ENCODE data around the gene MEGF8. TPM values are rescaled to one million over a fixed set of nuclear protein-coding genes. Genes with fewer than 3 reads are reported as not detected.

The MEGF8 gene
- total and polyA plus RNA-seq, 12 donors = 7.2 to 51.9 (median 29.7) TPM

DNA sequence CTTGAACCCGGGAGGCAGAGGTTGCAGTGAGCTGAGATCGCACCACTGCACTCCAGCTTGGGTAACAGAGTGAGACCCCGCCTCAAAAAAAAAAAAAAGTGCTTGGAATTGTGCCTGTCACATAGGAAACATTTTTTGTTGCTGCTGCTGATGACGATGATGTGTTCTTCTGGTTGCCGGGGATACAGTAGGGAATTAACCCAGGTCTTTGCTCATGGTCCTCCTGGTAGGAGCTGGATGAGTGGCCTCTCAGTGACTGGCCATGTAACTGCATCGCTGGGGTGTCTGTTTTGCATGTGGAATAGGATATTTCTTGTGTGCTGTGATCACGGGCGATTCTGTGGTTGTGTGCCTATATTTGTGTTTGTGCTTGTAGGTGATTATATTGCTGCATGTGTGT is 69.3 kb downstream of the MEGF8 start:
- H3K4me1 ChIP-seq (replicated peaks in 1 of 2) = peaks cover 6 to 17% of the 10 kb centered on the region in 2 donors
- H3K27ac ChIP-seq = no peak overlapping the region
- no peak overlapping the region for H3K4me3 ChIP-seq
- intact Hi-C loops (cut with DNase I) = no loop called here
- no peaks in the 10 kb centered on the region for H3K36me3 ChIP-seq (replicated peaks in 1 of 2)
- 82 to 87% (median 85%) methylated on average over 8 of the region's 8 CpGs for WGBS, 4 donors
- H3K27me3 ChIP-seq = peaks cover 4% of the 10 kb centered on the region
- TF ChIP-seq, protein P1, sequence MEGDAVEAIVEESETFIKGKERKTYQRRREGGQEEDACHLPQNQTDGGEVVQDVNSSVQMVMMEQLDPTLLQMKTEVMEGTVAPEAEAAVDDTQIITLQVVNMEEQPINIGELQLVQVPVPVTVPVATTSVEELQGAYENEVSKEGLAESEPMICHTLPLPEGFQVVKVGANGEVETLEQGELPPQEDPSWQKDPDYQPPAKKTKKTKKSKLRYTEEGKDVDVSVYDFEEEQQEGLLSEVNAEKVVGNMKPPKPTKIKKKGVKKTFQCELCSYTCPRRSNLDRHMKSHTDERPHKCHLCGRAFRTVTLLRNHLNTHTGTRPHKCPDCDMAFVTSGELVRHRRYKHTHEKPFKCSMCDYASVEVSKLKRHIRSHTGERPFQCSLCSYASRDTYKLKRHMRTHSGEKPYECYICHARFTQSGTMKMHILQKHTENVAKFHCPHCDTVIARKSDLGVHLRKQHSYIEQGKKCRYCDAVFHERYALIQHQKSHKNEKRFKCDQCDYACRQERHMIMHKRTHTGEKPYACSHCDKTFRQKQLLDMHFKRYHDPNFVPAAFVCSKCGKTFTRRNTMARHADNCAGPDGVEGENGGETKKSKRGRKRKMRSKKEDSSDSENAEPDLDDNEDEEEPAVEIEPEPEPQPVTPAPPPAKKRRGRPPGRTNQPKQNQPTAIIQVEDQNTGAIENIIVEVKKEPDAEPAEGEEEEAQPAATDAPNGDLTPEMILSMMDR (IDR thresholded peaks at IDR 0.05) = no peak
- H3K9me3 ChIP-seq (replicated peaks in 1 of 3) = no peaks in the 10 kb centered on the region
- DNase-seq = no peak

DNA sequence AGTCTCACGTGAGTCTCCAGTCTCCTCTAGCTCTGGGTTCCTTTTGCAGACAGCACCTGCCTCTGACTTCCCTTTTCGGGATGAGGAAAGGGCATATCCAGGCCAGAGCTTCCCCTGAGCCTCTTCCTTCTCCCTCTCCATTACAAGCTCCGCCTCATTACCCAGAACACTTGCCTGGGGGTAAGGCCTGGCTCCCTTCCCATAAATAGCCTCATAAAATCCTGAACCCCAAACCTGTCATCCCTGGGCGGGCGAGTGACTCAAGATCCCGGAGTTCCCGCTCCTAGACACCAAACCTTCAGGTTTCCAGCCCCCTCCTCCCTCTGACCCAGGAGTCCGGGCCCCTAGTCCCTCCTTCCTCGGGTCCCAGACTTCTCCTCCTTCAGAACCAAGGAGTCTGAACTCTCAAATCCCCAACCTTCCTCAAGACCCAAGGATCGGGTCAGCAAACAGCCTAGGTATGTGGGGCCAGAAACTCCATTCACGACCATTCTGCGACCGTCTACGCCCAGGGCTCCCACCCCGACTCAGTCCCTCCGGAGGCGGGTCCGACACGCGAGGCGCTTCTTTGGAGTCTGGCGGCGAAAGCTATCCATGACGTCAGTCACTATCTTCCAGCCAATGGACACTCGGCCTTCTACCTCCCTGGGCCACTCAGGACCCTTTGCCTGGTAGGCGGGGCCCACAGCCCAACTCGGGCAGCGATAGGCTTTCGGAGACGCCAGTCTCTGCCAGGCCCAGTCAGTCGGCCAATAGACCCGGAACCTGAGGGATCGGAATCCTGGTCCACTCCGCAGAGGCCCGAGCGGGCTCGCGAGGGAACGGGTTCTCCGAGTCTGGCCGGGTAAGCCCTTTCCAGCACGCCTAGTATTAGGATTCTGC is 71.2 kb downstream of the MEGF8 start:
- 5 to 21% (median 9%) methylated on average over 13 to 42 of the region's 42 CpGs for WGBS, 4 donors
- Histone ChIP-seq H3K9me3 (replicated peaks in 1 of 3) (no peaks in the 10 kb centered on the region), H3K36me3 (replicated peaks in 1 of 2) (no peaks in the 10 kb centered on the region), H3K27ac (peak overlapping the region in 4 of 5 donors; percentile 50 to 90 (median 65)), H3K4me1 (replicated peaks in 1 of 2) (peaks cover 6 to 24% of the 10 kb centered on the region in 2 donors), H3K27me3 (no peaks in the 10 kb centered on the region), H3K4me3 (peak overlapping the region in 2 of 4 donors; percentile 24 to 62)
- peak; percentile 24 to 81 for TF ChIP-seq POLR2A (IDR thresholded peaks at IDR 0.05)
- TF ChIP-seq, protein P1 (IDR thresholded peaks at IDR 0.05) = peak in 1 of 6 experiments; percentile 5
- intact Hi-C loops (cut with DNase I) = no loop called here
- DNase-seq = peak; percentile 98 to 100 (median 99)

DNA sequence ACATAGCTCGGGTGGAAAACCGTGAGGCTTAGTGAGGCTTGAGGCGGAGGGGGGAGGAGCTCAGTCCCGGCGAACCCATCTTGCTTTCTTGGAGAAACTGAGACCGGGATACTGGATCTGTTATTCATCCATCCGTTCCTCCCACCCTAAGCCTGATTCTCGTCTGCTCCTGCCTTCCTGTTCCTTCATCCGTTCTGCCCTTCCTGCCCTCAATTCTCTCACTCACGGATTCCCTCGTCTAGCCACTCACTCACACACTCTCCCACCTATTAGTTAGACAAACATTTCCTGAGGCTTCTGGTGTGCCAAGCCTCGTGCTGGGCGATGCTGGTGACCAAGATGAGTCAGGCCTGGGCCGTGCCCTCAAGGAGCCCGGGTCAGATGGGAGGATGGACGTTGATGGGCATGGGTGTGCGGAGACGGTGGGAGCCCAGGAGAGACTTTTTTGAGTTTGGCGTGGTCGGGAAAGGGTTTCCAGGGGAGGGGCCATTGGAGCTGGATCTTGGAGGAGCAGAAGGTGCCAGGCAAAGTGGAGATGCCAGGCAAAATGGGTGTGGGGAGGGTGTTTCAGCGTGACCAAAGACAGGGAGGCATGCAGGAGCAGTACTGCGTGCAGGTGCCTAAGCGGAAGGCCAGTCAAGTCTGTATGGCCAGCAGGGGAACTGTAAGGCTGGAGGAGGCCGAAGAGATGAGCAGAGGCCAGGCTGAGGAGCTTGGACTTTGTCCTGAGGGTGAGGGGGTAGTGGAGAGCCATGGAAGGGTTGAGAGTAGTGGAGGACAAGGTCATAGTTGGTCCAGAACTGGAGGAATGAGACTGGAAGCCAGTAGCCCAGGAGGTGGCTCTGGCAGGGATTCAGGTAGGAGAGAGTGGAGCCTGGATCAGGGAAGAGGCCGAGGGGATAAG is 72.1 kb downstream of the MEGF8 start:
- WGBS, 4 donors = 25 to 35% (median 30%) methylated on average over 20 to 25 of the region's 25 CpGs
- Histone ChIP-seq H3K36me3 (replicated peaks in 1 of 2) (no peaks in the 10 kb centered on the region), H3K4me1 (replicated peaks in 1 of 2) (peaks cover 6 to 30% of the 10 kb centered on the region in 2 donors), H3K27ac (peak overlapping the region in 4 of 5 donors; percentile 33 to 90 (median 65)), H3K4me3 (peak overlapping the region in 2 of 4 donors; percentile 24 to 62), H3K27me3 (no peaks in the 10 kb centered on the region), H3K9me3 (replicated peaks in 1 of 3) (no peaks in the 10 kb centered on the region)
- peak in 2 of 7 donors; percentile 38 to 42 for DNase-seq
- intact Hi-C loops (cut with DNase I) = no loop called here
- no peak for TF ChIP-seq POLR2A (IDR thresholded peaks at IDR 0.05)
- TF ChIP-seq, protein P1 (IDR thresholded peaks at IDR 0.05) = no peak

DNA sequence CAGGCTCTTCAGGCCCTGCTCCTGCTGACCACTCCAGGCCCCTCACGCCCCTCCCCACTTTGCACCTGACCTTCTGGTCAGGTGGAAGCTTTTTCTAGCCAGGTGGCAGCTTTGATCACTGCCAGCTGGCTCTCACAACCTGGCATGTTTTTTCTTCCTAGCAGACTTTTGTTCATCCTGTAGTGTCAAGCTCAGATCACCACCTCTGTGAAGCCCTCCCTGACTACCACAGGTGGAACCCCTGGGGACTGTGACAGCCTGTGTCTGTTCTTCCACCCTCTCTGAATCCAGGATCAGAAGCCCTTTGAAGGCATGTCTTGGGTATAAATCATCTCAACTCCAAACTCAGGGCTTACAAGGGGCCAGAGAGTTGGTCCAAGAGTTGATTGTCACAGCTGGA is 75.0 kb downstream of the MEGF8 start:
- Histone ChIP-seq H3K4me1 (replicated peaks in 1 of 2) (peaks cover 6 to 30% of the 10 kb centered on the region in 2 donors), H3K27ac (no peak overlapping the region), H3K27me3 (no peaks in the 10 kb centered on the region), H3K36me3 (replicated peaks in 1 of 2) (peaks cover 0 to 15% of the 10 kb centered on the region in 2 donors), H3K9me3 (replicated peaks in 1 of 3) (no peaks in the 10 kb centered on the region), H3K4me3 (no peak overlapping the region)
- TF ChIP-seq, protein P1 (IDR thresholded peaks at IDR 0.05) = no peak
- TF ChIP-seq POLR2A (IDR thresholded peaks at IDR 0.05) = no peak
- DNase-seq = no peak
- intact Hi-C loops (cut with DNase I) = no loop called here
- WGBS, 4 donors = 88 to 100% (median 94%) methylated on average over 1 of the region's 1 CpG
